Stimulated activated naive CD4-positive, alpha-beta T cell treated with Interleukin-2 at 50 U/mL for 16 hours (primary cell): ENCODE results near the gene TGDS.
"Not testable (repeated sequence)": the region's sequence is repeated elsewhere in the genome, so short reads cannot be mapped to it uniquely, and the experiment has no call there.

Experiments
- DNase-seq: peaks from one replicate; lab custom pipeline; 2025; lab: John Stamatoyannopoulos, UW

TGDS gene

GRCh38 chr13:94595950-94596574 is at the start of gene TGDS:
Gene TGDS (minus strand): TSS chr13:94596152. CDS start chr13:94596136, 16 bp downstream.
- peak; percentile 91 for DNase-seq

- DNase-seq, result no peak
These were observed 45.5 kb upstream of the TGDS start for GRCh38 chr13:94641409-94641941.

GRCh38 chr13:94640721-94641120 is 44.8 kb upstream of the TGDS start:
- no peak for DNase-seq

GRCh38 chr13:94637677-94638076 is 41.7 kb upstream of the TGDS start:
- DNase-seq, result not testable (repeated sequence)

- DNase-seq, result no peak
These were observed 41.1 kb upstream of the TGDS start for GRCh38 chr13:94636942-94637578.

- DNase-seq, result not testable (repeated sequence)
These were observed 40.1 kb upstream of the TGDS start for GRCh38 chr13:94636096-94636495.

- no peak for DNase-seq
These were observed 36.5 kb upstream of the TGDS start for GRCh38 chr13:94632226-94632980.

- no peak for DNase-seq
These were observed 34.9 kb upstream of the TGDS start for GRCh38 chr13:94630858-94631257.

GRCh38 chr13:94623316-94623715 is 27.4 kb upstream of the TGDS start:
- no peak for DNase-seq

GRCh38 chr13:94622344-94622743 is 26.4 kb upstream of the TGDS start:
- DNase-seq, result no peak

- no peak for DNase-seq
These were observed 24.4 kb upstream of the TGDS start for GRCh38 chr13:94620286-94620896.

- no peak for DNase-seq
These were observed 21.5 kb upstream of the TGDS start for GRCh38 chr13:94617389-94618000.

GRCh38 chr13:94613051-94613450 is 17.1 kb upstream of the TGDS start:
- DNase-seq, result no peak

- no peak for DNase-seq
These were observed 16.1 kb upstream of the TGDS start for GRCh38 chr13:94612050-94612449.

GRCh38 chr13:94610475-94610874 is 14.5 kb upstream of the TGDS start:
- DNase-seq, result no peak

GRCh38 chr13:94609196-94609595 is 13.2 kb upstream of the TGDS start:
- no peak for DNase-seq

GRCh38 chr13:94608586-94608985 is 12.6 kb upstream of the TGDS start:
- no peak for DNase-seq

GRCh38 chr13:94607939-94608338 is 12.0 kb upstream of the TGDS start:
- DNase-seq, result no peak

- no peak for DNase-seq
These were observed 11.1 kb upstream of the TGDS start for GRCh38 chr13:94607056-94607455.

- no peak for DNase-seq
These were observed 6.5 kb upstream of the TGDS start for GRCh38 chr13:94602467-94602866.

GRCh38 chr13:94601446-94602431 is 5.8 kb upstream of the TGDS start, which contains the start of gene GPR180:
Gene GPR180 (plus strand): TSS chr13:94601857. CDS start chr13:94601928, 71 bp downstream.
- DNase-seq, result peak; percentile 91
